Neural cell (in vitro differentiated cells): ENCODE results near the gene TAS1R2. TPM values are rescaled to one million over a fixed set of nuclear protein-coding genes. Genes with fewer than 3 reads are reported as not detected.

ENCODE experiments used
- H2AFZ ChIP-seq: fragments of 200-600, 300-800 bp; sonication (generic), shearing (Covaris generic); 2 replicates; pipeline ENCODE4 v1.6.0; 2014; ENCODE audit warnings: low read depth, mild to moderate bottlenecking, antibody characterized with exemption, low read length, moderate library complexity
- H3F3A ChIP-seq: fragments of 200-600 bp; shearing (Covaris generic); 2 replicates; pipeline ENCODE4 v1.6.1; 2016; ENCODE audit warnings: mild to moderate bottlenecking, moderate library complexity, mixed read lengths, antibody characterized with exemption, low read length; ENCODE audit not compliant: insufficient read depth, poor library complexity, severe bottlenecking
- H3K27ac ChIP-seq: fragments of 200-600, 300-800 bp; sonication (generic), shearing (Covaris generic); 2 replicates; pipeline ENCODE4 v1.5.1; 2014; ENCODE audit warnings: mild to moderate bottlenecking, low read length, moderate library complexity
- H3K27me3 ChIP-seq: fragments of 300-800, 200-600 bp; sonication (generic), shearing (Covaris generic); 2 replicates; pipeline ENCODE4 v1.6.0; 2014; ENCODE audit warnings: mild to moderate bottlenecking, low read depth, low read length, moderate library complexity; ENCODE audit not compliant: insufficient read depth
- H3K36me3 ChIP-seq: fragments of 300-800, 200-600 bp; sonication (generic), shearing (Covaris generic); 2 replicates; pipeline ENCODE4 v1.5.1; 2014; ENCODE audit warnings: mild to moderate bottlenecking, antibody characterized with exemption, low read length, moderate library complexity; ENCODE audit not compliant: insufficient read depth
- H3K4me2 ChIP-seq: fragments of 300-800, 200-600 bp; sonication (generic), shearing (Covaris generic); 2 replicates; pipeline ENCODE4 v1.6.0; 2014; ENCODE audit warnings: mild to moderate bottlenecking, low read length
- H3K4me3 ChIP-seq: fragments of 300-800, 200-600 bp; sonication (generic), shearing (Covaris generic); 2 replicates; pipeline ENCODE4 v1.5.1; 2014; ENCODE audit warnings: mild to moderate bottlenecking, low read length, moderate library complexity
- H3K79me2 ChIP-seq: fragments of 200-600 bp; shearing (Covaris generic); replicated peaks from 2 replicates; pipeline ENCODE4 v1.6.0; 2014; ENCODE audit warnings: mild to moderate bottlenecking, low read length, moderate library complexity; ENCODE audit not compliant: insufficient read depth
- H3K9ac ChIP-seq: fragments of 300-800, 200-600 bp; sonication (generic), shearing (Covaris generic); 2 replicates; pipeline ENCODE4 v1.6.1; 2016; ENCODE audit warnings: mild to moderate bottlenecking, low read length, mixed read lengths
- H3K9me2 ChIP-seq: fragments of 200-600 bp; shearing (Covaris generic); 2 replicates; pipeline ENCODE4 v1.6.1; 2016; ENCODE audit warnings: mild to moderate bottlenecking, low read length, mixed read lengths; ENCODE audit not compliant: insufficient read depth
- H3K9me3 ChIP-seq: fragments of 200-600, 300-800 bp; sonication (generic), shearing (Covaris generic); 2 replicates; pipeline ENCODE4 v1.6.1; 2016; ENCODE audit warnings: mild to moderate bottlenecking, mixed run types, low read length, moderate library complexity, mixed read lengths
- H4K20me1 ChIP-seq: fragments of 200-600 bp; shearing (Covaris generic); 2 replicates; pipeline ENCODE4 v1.6.1; 2016; ENCODE audit warnings: mild to moderate bottlenecking, mixed run types; ENCODE audit not compliant: insufficient read depth
- EP300 ChIP-seq: fragments of 450-650 bp; conservative IDR thresholded peaks from 2 replicates; pipeline ENCODE4 v1.6.1; 2014; ENCODE audit warnings: antibody characterized with exemption, mild to moderate bottlenecking, moderate library complexity; ENCODE audit not compliant: poor library complexity, severe bottlenecking
- EZH2 ChIP-seq: fragments of 200-600, 300-800 bp; shearing (Covaris generic), sonication (generic); IDR thresholded peaks from 2 replicates; pipeline ENCODE4 v1.6.1; 2014; ENCODE audit warnings: antibody characterized with exemption, low read length, borderline replicate concordance, mild to moderate bottlenecking; ENCODE audit not compliant: insufficient read depth, poor library complexity, severe bottlenecking
- MXI1 ChIP-seq: fragments of 450-650 bp; conservative IDR thresholded peaks from 2 replicates; pipeline ENCODE4 v1.6.1; 2014; ENCODE audit warnings: antibody characterized with exemption, mild to moderate bottlenecking; ENCODE audit not compliant: poor library complexity, severe bottlenecking
- POLR2AphosphoS5 ChIP-seq: IDR thresholded peaks from 2 replicates; pipeline ENCODE4 v1.6.1; 2012
- RAD21 ChIP-seq: fragments of 450-650 bp; conservative IDR thresholded peaks from 2 replicates; pipeline ENCODE4 v1.6.1; 2014; ENCODE audit warnings: antibody characterized with exemption, mild to moderate bottlenecking, moderate library complexity
- SMC3 ChIP-seq: fragments of 450-650 bp; conservative IDR thresholded peaks from 2 replicates; pipeline ENCODE4 v1.6.1; 2014; ENCODE audit warnings: antibody characterized with exemption, mild to moderate bottlenecking, moderate library complexity; ENCODE audit not compliant: poor library complexity
- TAF1 ChIP-seq: IDR thresholded peaks from 2 replicates; pipeline ENCODE4 v1.6.1; 2012; ENCODE audit warnings: low read depth
- polyA plus RNA-seq: library from polyadenylated mRNA; depleted of rRNA; stranded (reverse); fragments of >200 nt; gene quantifications from 2 replicates; pipeline ENCODE4 v1.2.3, GENCODE V29; 2014
- TF ChIP-seq, protein P1 (sequence below): fragments of 450-650 bp; IDR thresholded peaks from 2 replicates; pipeline ENCODE4 v1.5.1; 2014; ENCODE audit warnings: antibody characterized with exemption, mild to moderate bottlenecking, moderate library complexity; ENCODE audit not compliant: poor library complexity, severe bottlenecking
- TF ChIP-seq, protein P2 (sequence below): IDR thresholded peaks from 2 replicates; pipeline ENCODE4 v1.6.1; 2012; ENCODE audit warnings: borderline replicate concordance

Gene TAS1R2
- polyA plus RNA-seq, 1 donor from 2014 or later = not detected

GRCh38 chr1:18866314-18866713, 6.9 kb upstream of the TAS1R2 start:
- Histone ChIP-seq H3K27me3 (no peaks in the 10 kb centered on the region), H4K20me1 (no peaks in the 10 kb centered on the region), H3K27ac (no peak overlapping the region), H3K9ac (no peak overlapping the region), H3K9me3 (no peaks in the 10 kb centered on the region), H3K4me2 (no peak overlapping the region), H2AFZ (no peak overlapping the region), H3F3A (no peaks in the 10 kb centered on the region), H3K79me2 (no peaks in the 10 kb centered on the region), H3K36me3 (no peaks in the 10 kb centered on the region), H3K9me2 (no peaks in the 10 kb centered on the region), H3K4me3 (no peak overlapping the region)
- no peak for TF ChIP-seq POLR2AphosphoS5
- TF ChIP-seq, protein P1, sequence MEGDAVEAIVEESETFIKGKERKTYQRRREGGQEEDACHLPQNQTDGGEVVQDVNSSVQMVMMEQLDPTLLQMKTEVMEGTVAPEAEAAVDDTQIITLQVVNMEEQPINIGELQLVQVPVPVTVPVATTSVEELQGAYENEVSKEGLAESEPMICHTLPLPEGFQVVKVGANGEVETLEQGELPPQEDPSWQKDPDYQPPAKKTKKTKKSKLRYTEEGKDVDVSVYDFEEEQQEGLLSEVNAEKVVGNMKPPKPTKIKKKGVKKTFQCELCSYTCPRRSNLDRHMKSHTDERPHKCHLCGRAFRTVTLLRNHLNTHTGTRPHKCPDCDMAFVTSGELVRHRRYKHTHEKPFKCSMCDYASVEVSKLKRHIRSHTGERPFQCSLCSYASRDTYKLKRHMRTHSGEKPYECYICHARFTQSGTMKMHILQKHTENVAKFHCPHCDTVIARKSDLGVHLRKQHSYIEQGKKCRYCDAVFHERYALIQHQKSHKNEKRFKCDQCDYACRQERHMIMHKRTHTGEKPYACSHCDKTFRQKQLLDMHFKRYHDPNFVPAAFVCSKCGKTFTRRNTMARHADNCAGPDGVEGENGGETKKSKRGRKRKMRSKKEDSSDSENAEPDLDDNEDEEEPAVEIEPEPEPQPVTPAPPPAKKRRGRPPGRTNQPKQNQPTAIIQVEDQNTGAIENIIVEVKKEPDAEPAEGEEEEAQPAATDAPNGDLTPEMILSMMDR = no peak
- no peak for TF ChIP-seq EZH2
- no peak for TF ChIP-seq TAF1
- TF ChIP-seq MXI1 = no peak
- no peak for TF ChIP-seq RAD21
- no peak for TF ChIP-seq EP300
- TF ChIP-seq, protein P2, sequence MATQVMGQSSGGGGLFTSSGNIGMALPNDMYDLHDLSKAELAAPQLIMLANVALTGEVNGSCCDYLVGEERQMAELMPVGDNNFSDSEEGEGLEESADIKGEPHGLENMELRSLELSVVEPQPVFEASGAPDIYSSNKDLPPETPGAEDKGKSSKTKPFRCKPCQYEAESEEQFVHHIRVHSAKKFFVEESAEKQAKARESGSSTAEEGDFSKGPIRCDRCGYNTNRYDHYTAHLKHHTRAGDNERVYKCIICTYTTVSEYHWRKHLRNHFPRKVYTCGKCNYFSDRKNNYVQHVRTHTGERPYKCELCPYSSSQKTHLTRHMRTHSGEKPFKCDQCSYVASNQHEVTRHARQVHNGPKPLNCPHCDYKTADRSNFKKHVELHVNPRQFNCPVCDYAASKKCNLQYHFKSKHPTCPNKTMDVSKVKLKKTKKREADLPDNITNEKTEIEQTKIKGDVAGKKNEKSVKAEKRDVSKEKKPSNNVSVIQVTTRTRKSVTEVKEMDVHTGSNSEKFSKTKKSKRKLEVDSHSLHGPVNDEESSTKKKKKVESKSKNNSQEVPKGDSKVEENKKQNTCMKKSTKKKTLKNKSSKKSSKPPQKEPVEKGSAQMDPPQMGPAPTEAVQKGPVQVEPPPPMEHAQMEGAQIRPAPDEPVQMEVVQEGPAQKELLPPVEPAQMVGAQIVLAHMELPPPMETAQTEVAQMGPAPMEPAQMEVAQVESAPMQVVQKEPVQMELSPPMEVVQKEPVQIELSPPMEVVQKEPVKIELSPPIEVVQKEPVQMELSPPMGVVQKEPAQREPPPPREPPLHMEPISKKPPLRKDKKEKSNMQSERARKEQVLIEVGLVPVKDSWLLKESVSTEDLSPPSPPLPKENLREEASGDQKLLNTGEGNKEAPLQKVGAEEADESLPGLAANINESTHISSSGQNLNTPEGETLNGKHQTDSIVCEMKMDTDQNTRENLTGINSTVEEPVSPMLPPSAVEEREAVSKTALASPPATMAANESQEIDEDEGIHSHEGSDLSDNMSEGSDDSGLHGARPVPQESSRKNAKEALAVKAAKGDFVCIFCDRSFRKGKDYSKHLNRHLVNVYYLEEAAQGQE = no peak
- TF ChIP-seq SMC3 = no peak

GRCh38 chr1:18865176-18865575, 5.7 kb upstream of the TAS1R2 start:
- no peak for TF ChIP-seq SMC3
- no peak overlapping the region for H2AFZ ChIP-seq
- no peaks in the 10 kb centered on the region for H3K36me3 ChIP-seq

GRCh38 chr1:18861590-18861989, 2.1 kb upstream of the TAS1R2 start:
- H4K20me1 ChIP-seq = no peaks in the 10 kb centered on the region
- H3K79me2 ChIP-seq = no peaks in the 10 kb centered on the region
- H3K36me3 ChIP-seq = no peaks in the 10 kb centered on the region
- TF ChIP-seq TAF1 = no peak
- TF ChIP-seq, protein P2 = no peak
- no peaks in the 10 kb centered on the region for H3K9me3 ChIP-seq
- H2AFZ ChIP-seq = no peak overlapping the region
- H3K4me2 ChIP-seq = no peak overlapping the region
- no peaks in the 10 kb centered on the region for H3K27me3 ChIP-seq
- no peak overlapping the region for H3K27ac ChIP-seq
- no peaks in the 10 kb centered on the region for H3F3A ChIP-seq
- H3K9me2 ChIP-seq = no peaks in the 10 kb centered on the region
- H3K9ac ChIP-seq = no peak overlapping the region
- H3K4me3 ChIP-seq = no peak overlapping the region

More at GRCh38 chr1:18865176-18865575, 5.7 kb upstream of the TAS1R2 start:
- Histone ChIP-seq H3K27ac (no peak overlapping the region), H3K79me2 (no peaks in the 10 kb centered on the region), H3K27me3 (no peaks in the 10 kb centered on the region), H3K4me3 (no peak overlapping the region), H3K9me3 (no peaks in the 10 kb centered on the region), H3K4me2 (no peak overlapping the region), H3K9ac (no peak overlapping the region), H3K9me2 (no peaks in the 10 kb centered on the region), H3F3A (no peaks in the 10 kb centered on the region), H4K20me1 (no peaks in the 10 kb centered on the region)
